Loucy (cell line): Measurements from ENCODE around the gene PDX1.

Experiments
- EZH2phosphoT487 ChIP-seq: fragments of 200-600 bp; IDR thresholded peaks from 2 replicates; pipeline ENCODE4 v1.6.1; 2018; ENCODE audit warnings: antibody characterized with exemption, mild to moderate bottlenecking, moderate library complexity, borderline replicate concordance
- TF ChIP-seq, protein P1 (sequence below): fragments of 200-600 bp; sonication (generic); conservative IDR thresholded peaks from 2 replicates; pipeline ENCODE4 v1.5.1; 2014; ENCODE audit warnings: mild to moderate bottlenecking, antibody characterized with exemption, low read length

DNA sequence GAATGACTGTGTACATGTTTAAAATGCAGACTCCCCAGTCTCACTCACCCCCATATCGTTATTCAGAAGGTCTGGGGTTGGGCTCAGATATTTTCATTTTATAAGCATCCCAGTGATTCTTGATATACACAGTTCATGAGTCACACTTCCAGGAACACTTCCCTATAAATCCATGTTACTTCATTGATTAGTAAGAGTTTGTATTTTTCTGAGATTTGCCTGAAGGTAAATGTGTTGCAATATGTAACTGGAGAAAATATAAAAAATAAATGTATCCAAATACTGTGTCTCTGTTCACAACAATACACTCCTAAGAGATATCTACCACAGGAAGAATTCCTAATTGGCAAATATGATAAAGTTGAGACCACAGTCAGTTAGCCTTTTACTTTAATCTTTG, 6.6 kb upstream of the PDX1 start:
- no peak for TF ChIP-seq EZH2phosphoT487
- TF ChIP-seq, protein P1, sequence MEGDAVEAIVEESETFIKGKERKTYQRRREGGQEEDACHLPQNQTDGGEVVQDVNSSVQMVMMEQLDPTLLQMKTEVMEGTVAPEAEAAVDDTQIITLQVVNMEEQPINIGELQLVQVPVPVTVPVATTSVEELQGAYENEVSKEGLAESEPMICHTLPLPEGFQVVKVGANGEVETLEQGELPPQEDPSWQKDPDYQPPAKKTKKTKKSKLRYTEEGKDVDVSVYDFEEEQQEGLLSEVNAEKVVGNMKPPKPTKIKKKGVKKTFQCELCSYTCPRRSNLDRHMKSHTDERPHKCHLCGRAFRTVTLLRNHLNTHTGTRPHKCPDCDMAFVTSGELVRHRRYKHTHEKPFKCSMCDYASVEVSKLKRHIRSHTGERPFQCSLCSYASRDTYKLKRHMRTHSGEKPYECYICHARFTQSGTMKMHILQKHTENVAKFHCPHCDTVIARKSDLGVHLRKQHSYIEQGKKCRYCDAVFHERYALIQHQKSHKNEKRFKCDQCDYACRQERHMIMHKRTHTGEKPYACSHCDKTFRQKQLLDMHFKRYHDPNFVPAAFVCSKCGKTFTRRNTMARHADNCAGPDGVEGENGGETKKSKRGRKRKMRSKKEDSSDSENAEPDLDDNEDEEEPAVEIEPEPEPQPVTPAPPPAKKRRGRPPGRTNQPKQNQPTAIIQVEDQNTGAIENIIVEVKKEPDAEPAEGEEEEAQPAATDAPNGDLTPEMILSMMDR, result no peak
